Loucy (cell line): Measurements from ENCODE around the gene DGCR2.

Source experiments
- H2AFZ ChIP-seq: fragments of 200-600 bp; sonication (generic); 2 replicates; pipeline ENCODE4 v1.6.0; 2016; ENCODE audit warnings: antibody characterized with exemption, mild to moderate bottlenecking, low read length, moderate library complexity
- H3F3A ChIP-seq: fragments of 200-600 bp; 2 replicates; pipeline ENCODE4 v1.6.0; 2016; ENCODE audit warnings: antibody characterized with exemption, low read depth, mild to moderate bottlenecking
- H3K27me3 ChIP-seq: fragments of 200-600 bp; sonication (generic); 2 replicates; pipeline ENCODE4 v1.6.1; 2014; ENCODE audit warnings: low read length, mild to moderate bottlenecking; ENCODE audit not compliant: insufficient read depth, poor library complexity, severe bottlenecking
- H3K36me3 ChIP-seq: fragments of 200-600 bp; sonication (generic); 2 replicates; pipeline ENCODE4 v1.6.1; 2016; ENCODE audit warnings: low read length; ENCODE audit not compliant: insufficient read depth
- H3K4me1 ChIP-seq: fragments of 200-600 bp; sonication (generic); 2 replicates; pipeline ENCODE4 v1.5.1; 2014; ENCODE audit warnings: low read length, mild to moderate bottlenecking; ENCODE audit not compliant: insufficient read depth, poor library complexity, severe bottlenecking
- H3K4me2 ChIP-seq: fragments of 200-600 bp; sonication (generic); 2 replicates; pipeline ENCODE4 v1.6.0; 2014; ENCODE audit warnings: antibody characterized with exemption, low read length, low read depth, mild to moderate bottlenecking; ENCODE audit not compliant: poor library complexity, severe bottlenecking
- H3K4me3 ChIP-seq: fragments of 200-600 bp; sonication (generic); 2 replicates; pipeline ENCODE4 v1.5.1; 2014; ENCODE audit warnings: low read length, mild to moderate bottlenecking, mixed read lengths; ENCODE audit not compliant: poor library complexity, severe bottlenecking
- H3K79me2 ChIP-seq: fragments of 200-600 bp; sonication (generic); 2 replicates; pipeline ENCODE4 v1.6.1; 2014; ENCODE audit warnings: low read length; ENCODE audit not compliant: insufficient read depth
- H3K9ac ChIP-seq: fragments of 200-600 bp; sonication (generic); 2 replicates; pipeline ENCODE4 v1.6.0; 2014; ENCODE audit warnings: mild to moderate bottlenecking, low read depth, low read length, moderate library complexity; ENCODE audit not compliant: poor library complexity, severe bottlenecking
- H3K9me2 ChIP-seq: fragments of 200-600 bp; sonication (generic); replicated peaks from 2 replicates; pipeline ENCODE4 v1.6.1; 2016; ENCODE audit warnings: low read depth, low read length, mixed read lengths
- H3K9me3 ChIP-seq: fragments of 200-600 bp; sonication (generic); 2 replicates; pipeline ENCODE4 v1.6.1; 2014; ENCODE audit warnings: mild to moderate bottlenecking, antibody characterized with exemption, low read length, low read depth; ENCODE audit not compliant: insufficient read depth
- H4K20me1 ChIP-seq: fragments of 200-600 bp; sonication (generic); 2 replicates; pipeline ENCODE4 v1.6.0; 2014; ENCODE audit warnings: antibody characterized with exemption, low read length, mild to moderate bottlenecking; ENCODE audit not compliant: insufficient read depth, poor library complexity, severe bottlenecking
- EZH2phosphoT487 ChIP-seq: fragments of 200-600 bp; IDR thresholded peaks from 2 replicates; pipeline ENCODE4 v1.6.1; 2018; ENCODE audit warnings: antibody characterized with exemption, mild to moderate bottlenecking, moderate library complexity, borderline replicate concordance
- TF ChIP-seq, protein P1 (sequence below): fragments of 200-600 bp; sonication (generic); conservative IDR thresholded peaks from 2 replicates; pipeline ENCODE4 v1.5.1; 2014; ENCODE audit warnings: mild to moderate bottlenecking, antibody characterized with exemption, low read length

DGCR2 gene

DNA sequence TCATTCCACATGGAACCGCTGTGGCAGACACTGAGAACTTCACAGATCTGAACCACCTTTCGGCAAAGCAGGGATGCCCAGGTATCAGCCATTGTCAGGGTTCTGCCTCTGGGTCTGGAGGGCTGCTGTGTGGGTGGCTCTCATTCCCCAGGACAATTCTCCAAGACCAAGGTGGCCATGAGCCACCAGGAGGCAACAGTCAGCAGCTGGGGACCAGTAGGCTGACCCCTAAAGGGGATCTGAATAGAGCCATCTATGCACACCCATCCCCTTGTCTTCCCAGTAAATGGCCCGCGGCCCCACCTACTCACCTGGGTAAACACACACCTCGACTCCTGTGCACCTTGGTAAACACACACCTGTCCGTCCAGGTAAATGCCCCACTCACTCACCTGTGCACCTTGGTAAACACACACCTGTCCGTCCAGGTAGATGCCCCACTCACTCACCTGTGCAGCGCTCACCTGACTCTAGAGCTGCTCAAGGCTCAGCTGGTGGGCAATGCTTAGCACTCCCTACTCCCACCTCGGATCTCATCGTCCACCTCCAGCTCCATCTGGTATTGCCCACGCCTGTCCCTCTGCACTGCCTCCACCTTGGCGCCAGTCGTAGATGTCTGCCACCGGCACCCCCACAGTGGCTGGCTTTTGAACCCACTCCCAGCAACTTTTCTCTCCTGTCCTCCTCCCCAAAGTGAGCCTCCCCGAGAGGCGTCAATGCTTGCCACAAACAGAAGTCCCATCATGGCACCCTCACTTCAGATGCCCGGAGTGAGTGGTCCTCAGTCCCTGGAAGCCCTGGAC lies 46.1 kb upstream of the DGCR2 start:
- no peaks in the 10 kb centered on the region for H3K27me3 ChIP-seq
- peaks cover 18% of the 10 kb centered on the region for H3K79me2 ChIP-seq
- H3K9me3 ChIP-seq, result no peaks in the 10 kb centered on the region
- peaks cover 14% of the 10 kb centered on the region for H4K20me1 ChIP-seq
- no peaks in the 10 kb centered on the region for H3K36me3 ChIP-seq
- H3K4me1 ChIP-seq, result peaks cover 22% of the 10 kb centered on the region
- no peak overlapping the region for H3K4me2 ChIP-seq
- no peak overlapping the region for H3K9ac ChIP-seq
- no peak overlapping the region for H3K4me3 ChIP-seq
- no peak for TF ChIP-seq EZH2phosphoT487
- TF ChIP-seq, protein P1, sequence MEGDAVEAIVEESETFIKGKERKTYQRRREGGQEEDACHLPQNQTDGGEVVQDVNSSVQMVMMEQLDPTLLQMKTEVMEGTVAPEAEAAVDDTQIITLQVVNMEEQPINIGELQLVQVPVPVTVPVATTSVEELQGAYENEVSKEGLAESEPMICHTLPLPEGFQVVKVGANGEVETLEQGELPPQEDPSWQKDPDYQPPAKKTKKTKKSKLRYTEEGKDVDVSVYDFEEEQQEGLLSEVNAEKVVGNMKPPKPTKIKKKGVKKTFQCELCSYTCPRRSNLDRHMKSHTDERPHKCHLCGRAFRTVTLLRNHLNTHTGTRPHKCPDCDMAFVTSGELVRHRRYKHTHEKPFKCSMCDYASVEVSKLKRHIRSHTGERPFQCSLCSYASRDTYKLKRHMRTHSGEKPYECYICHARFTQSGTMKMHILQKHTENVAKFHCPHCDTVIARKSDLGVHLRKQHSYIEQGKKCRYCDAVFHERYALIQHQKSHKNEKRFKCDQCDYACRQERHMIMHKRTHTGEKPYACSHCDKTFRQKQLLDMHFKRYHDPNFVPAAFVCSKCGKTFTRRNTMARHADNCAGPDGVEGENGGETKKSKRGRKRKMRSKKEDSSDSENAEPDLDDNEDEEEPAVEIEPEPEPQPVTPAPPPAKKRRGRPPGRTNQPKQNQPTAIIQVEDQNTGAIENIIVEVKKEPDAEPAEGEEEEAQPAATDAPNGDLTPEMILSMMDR, result no peak
- no peaks in the 10 kb centered on the region for H3K9me2 ChIP-seq
- no peaks in the 10 kb centered on the region for H3F3A ChIP-seq
- no peak overlapping the region for H2AFZ ChIP-seq

DNA sequence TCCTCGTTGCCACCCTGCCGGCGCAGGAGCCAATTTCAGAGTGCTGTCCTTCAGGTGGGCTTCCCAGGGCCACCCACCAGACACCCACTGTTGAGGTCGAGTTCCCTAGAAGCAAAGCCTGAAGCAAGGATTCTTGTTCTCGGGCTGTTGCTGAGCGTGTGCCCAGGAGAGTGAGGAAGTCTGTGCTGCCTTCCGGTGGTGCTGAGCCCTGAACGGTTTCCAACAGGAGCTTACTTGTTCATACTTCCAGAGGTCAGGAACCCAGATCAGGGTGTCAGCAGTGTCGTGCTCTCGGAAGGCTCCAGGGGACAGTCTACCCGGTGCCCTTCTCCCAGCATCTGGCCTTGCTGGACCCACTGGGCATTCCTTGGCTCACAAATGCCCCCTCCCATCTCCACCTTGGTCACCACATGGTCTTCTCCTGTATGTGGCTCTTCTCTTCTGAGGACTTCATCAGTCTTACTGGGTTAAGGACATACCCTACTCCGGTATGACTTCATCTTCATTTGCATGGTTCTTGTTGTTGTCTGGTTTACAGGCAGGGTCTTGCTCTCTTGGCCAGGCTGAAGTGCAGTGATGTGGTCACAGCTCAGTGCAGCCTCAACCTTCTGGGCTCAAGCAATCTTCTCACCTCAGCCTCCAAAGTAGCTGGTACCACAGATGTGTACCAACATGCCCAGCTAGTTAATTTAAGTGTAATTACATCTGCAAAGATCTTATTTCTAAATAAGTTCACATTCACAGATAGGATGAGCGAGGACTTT lies 45.1 kb upstream of the DGCR2 start:
- H3K36me3 ChIP-seq, result no peaks in the 10 kb centered on the region
- H3K9me3 ChIP-seq, result no peaks in the 10 kb centered on the region
- H2AFZ ChIP-seq, result no peak overlapping the region
- H3K79me2 ChIP-seq, result peaks cover 8% of the 10 kb centered on the region
- no peak overlapping the region for H3K4me3 ChIP-seq
- no peak overlapping the region for H3K9ac ChIP-seq
- peaks cover 14% of the 10 kb centered on the region for H3K4me1 ChIP-seq
- H3F3A ChIP-seq, result no peaks in the 10 kb centered on the region
- no peak overlapping the region for H3K4me2 ChIP-seq
- H3K27me3 ChIP-seq, result no peaks in the 10 kb centered on the region
- no peaks in the 10 kb centered on the region for H3K9me2 ChIP-seq
- TF ChIP-seq EZH2phosphoT487, result no peak
- TF ChIP-seq, protein P1, result no peak
- H4K20me1 ChIP-seq, result peaks cover 6% of the 10 kb centered on the region

DNA sequence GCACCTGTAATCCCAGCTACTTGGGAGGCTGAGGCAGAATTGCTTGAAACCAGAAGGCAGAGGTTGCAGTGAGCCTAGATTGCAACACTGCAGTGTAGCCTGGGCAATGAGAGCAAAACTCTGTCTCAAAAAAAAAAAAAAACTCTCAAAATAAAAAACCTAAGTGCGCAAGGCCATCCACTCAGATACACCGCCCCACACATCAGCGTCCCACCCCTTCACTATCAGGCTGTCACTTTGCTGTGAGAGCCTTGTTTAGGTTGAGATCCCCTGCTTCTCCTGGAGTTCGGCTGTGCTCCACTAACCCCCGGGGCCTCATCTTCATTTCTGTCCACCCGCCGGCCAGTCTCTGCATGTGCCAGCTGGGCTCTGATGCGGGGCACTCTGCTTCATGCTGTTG lies 44.2 kb upstream of the DGCR2 start:
- no peak overlapping the region for H2AFZ ChIP-seq
- H3F3A ChIP-seq, result no peaks in the 10 kb centered on the region
- H3K27me3 ChIP-seq, result no peaks in the 10 kb centered on the region
- no peak for TF ChIP-seq EZH2phosphoT487
- TF ChIP-seq, protein P1, result no peak
- H3K4me1 ChIP-seq, result peaks cover 10% of the 10 kb centered on the region
- H3K36me3 ChIP-seq, result no peaks in the 10 kb centered on the region
- H3K4me2 ChIP-seq, result no peak overlapping the region
- H3K9ac ChIP-seq, result no peak overlapping the region
- H3K4me3 ChIP-seq, result no peak overlapping the region
- no peaks in the 10 kb centered on the region for H3K9me2 ChIP-seq
- H3K9me3 ChIP-seq, result no peaks in the 10 kb centered on the region
- H4K20me1 ChIP-seq, result no peaks in the 10 kb centered on the region
- no peaks in the 10 kb centered on the region for H3K79me2 ChIP-seq
